ENCODE measurements around the gene MYBPH.
A peak's percentile ranks its signal among the peaks of the same experiment; 100 is the strongest.

Gene MYBPH

DNA sequence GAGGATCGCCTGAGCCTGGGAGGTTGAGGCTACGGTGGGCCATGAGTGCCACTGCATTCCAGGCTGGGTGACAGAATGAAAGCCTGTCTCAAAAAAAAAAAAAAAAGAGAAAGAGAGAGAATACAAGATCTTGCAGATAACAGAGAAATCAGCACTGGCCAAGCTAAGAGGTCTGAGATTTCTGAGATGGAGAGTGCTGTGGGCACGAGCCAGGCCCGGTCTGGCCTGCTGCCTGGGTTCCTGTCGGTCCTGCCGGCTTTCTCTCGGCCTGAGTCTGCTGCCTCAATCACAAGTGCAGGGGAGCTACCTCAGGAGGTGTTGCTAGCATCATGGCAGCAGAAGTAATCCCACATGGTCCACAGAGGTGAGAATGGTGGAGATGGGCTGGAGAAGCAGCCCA, 29.1 kb downstream of the MYBPH start:
- no peak for DNase-seq

DNA sequence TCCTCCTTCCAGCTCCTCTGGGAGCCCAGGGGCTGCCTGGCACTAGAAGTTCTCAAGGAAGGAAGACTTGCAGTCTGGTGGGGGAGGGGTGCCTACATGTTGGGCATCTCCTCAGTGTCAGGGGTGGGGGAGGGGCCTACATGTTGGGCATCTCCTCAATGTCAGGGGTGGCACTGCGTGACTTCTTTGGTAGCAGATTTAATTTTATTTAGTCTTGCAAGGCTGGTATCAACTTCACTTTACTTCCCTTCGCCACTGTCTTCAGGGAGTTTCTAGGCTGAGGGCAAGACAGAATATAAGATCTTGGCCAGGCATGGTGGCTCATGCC, 29.6 kb downstream of the MYBPH start:
- DNase-seq, result no peak

DNA sequence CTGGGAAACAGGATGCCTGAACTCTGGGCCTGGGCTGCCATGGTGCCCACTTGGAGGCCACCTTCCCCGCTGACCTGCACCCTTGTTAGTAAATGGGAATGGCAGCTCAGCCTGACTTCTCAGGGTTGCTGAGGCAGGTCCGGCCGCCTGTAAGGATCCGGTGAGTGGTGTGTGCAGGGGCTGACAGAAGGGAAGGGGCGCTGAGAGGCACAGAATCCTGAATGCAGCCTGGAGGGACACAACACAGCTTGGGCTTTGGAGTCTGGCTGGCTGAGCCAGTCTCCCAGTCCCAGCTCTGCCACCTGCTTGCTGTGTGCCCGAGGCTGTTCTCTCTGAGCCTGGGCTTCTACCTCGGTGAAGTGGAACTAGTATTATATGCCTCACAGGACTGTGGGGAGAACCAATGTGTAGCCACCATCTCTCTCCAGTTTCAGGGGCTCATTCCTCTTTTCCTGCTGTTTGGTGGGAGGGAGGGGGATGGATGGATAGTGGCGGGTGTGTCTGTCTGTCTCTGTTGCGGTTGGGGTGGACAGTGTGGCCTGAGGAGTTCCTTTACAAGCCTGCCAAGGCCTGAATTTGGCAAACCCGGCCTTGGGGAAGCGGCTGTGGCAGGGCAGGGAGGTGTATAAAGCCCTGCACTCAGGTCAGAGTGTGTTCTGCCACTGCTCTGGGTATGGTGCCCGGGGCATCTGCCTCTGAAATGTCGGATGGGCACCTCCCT, 30.1 kb downstream of the MYBPH start:
- DNase-seq, result no peak

DNA sequence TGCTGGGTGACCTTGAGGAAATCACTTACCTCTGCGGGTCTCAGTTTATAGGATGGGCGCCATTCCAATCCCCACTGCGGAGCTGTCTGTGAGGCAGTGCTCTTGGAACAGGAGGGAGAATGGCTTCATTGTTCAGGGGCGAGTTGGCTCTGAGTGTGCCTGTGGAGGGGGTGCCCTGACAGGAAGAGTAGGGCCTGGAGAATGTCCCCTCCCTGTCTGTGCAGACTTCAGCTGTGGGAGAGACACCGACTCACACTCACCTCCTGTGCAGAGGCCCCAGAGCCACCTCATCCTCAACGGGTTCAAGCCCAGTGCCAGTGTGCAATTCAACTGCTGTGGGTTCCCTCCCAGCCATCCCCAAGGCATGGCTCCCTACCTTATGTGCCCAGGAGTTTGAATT, 31.0 kb downstream of the MYBPH start:
- no peak for DNase-seq

DNA sequence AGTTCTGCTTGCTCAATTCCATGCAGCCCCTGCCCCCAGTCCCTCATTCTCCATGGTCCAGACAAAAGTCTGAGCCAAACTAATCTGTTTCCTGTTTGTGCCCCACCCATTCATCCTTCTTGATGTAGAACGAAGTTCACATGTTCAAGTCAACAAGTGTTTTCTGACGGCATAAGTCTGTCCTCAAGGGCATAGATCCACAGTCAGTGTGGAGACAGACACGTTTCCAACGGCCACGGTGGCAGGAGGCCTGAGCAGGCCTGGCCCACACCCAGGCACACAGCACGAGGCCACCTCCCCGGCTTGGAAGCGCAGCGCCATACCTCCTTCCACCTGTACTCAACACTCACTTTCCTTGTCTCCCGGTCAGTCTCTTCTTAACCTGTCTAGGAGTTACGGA, 32.0 kb downstream of the MYBPH start:
- DNase-seq, result no peak

DNA sequence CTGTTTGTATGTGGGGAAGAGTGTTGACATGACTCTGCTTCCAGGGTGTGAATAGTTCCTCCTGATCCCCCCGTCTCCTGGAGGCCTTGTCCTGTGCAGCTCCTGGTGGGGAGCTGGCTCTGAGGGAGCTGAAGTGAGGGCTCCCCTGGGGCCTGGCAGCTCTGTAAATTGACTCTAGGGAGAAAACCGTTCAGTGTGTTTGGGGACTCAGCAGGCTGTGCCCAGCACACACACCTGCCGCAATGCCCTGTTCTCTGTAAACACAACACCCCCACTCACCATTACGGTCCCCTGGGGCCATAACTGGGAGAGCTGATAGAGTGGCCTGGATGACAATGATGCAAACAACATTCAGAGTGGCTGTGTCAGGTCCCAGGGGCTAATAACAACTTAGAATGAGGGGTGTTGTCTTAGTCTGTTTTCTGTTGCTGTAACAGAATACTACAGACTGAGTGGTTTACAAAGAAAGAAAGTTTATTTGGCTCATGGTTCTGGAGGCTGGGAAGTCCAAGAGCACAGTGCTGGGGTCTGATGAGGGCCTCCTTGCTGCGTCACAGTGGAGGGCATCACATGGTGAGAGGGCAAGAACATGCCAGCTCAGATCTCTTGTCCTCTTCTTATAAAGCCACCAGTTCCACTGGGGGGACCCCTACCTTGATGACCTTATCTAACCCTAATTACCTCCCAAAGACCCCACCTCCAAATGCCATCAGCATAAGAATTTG, 32.8 kb downstream of the MYBPH start:
- DNase-seq, result peak; percentile 99

DNA sequence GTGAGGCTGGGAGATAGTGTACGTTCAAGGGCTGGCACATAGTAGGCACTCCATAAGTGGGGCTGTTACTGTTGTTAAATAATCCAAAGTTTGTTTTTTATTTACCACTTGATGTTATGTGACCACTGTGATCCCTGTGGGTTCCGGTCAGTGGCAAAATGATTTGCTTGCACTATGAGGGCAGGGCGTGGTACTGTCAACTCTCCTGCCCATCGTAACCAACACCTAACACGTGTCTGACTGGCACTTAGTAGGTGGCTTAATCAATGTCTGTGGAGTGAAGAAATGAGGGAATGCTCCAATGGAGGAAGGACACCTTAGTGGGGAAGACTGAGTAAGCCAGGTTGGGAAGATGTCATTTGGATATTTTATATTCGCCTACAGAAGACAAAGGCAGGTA, 33.5 kb downstream of the MYBPH start:
- DNase-seq, result no peak

DNA sequence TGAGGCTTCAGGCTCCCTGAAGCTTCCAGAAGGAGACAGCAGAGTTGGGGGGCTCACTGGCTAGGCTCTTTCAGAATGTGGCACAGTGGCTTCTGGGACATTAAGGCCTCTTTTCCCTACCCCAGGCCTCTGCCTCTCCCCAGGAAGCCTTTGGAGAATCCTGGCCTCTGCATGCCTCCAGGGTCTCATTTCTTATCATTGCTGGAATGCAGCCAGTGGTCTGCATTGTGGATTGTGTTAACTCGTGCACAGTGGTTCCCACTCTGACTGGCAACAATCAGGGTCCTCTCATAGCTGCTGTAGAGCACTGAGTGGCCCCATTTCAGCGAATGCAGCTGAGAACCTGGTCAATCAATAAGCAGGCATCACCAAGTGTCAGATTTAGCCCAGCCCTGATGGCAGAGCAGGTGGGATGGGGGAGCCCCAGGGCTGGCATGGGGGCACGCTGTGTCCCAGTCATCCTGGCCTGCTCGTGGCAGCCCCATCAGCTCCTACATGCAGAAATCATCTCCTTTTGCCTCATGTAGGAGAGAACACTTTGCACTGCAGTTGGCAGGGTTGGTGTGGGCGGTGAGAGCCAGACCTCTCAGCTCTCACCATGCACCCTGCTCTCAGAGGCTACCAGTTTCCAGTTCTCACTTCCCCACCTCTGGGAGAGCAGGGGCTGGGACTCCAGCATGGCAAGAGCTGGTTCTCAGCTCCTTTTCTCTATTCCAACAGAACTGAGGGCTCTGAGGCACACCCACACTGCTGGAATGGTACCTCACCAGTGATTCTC, 34.7 kb downstream of the MYBPH start:
- no peak for DNase-seq

DNA sequence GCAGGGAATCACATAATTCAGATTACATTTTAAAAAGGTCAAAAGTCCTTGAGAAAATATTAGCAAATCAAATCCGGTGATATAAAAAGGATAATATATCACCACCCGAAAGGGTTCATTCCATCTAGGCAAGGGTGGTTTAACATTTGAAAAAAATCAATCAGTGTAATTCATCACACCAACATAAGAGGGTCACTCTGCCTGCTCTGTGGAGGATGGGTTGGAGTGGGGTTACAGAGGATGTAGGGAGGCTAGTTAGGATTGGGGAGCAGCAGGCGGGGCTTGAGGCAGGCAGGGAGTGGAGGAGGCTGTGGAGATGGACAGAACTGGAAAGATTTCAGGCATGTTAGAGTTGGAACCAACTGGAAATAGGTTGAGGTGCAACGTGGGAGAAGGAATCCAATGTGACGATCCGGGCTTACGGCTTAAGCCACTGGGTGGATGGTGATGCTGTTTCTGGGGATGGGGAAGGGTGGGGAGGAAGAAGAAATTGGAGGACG, 35.6 kb downstream of the MYBPH start:
- DNase-seq, result no peak

DNA sequence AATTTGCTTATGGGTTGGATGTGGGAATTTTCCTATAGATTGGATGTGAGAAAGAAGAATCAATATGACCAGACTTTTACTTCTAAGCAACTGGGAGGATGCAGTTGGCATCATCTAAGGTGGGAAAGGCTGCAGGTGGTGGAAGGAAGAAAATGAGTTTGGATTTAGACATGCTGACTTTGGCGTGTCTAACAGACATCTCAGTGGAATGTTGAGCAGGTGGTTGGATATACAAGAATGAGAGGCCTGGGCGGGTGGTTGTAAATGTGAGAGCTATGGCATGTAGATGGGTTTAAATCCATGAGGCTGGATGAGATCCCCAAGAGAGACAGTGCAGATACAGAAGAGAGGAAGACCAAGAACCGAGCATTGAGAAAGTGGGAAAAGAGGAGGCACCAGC, 37.6 kb downstream of the MYBPH start:
- DNase-seq, result no peak

DNA sequence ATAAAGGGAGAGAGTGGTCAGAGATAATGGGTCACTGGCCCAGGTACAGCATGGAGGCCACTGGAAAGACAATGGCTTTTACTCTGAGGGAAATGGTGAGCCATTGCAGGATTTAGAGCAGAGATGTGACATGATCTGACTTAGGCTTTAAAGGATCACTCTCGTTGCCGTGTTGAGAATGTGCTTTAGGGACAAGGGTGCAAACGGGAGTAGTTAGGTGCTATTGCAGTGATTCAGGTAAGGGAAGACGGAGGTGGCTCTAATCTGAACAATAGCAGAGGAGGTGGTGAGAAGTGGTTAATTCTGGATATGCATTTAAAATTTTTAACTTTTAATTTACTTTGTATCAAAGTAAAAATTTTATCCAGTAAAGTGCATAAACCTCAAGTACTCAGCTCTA, 38.3 kb downstream of the MYBPH start:
- DNase-seq, result no peak

DNA sequence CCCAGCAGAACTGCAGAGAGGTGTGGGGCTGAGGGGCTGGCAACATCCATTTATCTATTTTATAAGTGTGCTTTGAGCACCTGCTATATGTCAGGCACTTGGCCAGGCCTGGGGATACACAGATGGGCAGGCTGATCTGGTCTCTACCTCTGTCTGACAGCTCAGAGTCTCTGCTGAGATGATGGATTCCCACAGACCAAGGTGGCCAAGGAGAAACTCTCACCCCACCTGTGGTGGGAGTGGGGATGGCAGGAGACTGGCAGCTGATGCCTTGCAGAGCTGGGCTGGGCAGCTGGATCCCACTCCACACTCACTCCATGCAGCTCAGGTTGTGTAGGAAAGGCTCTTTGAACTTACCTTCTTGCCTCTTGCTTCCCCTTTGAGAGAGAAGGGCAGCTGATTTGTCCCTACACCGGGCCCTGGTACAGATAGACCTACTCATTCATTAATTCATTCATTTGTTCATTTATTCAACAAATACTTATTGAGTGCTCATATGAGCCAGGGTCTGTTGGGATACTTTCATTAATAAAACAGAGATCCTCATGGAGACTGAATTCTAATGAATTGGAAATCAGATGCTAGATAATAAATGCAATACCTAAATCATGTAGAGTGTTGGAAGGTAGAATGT, 39.1 kb downstream of the MYBPH start:
- peak; percentile 31 for DNase-seq

DNA sequence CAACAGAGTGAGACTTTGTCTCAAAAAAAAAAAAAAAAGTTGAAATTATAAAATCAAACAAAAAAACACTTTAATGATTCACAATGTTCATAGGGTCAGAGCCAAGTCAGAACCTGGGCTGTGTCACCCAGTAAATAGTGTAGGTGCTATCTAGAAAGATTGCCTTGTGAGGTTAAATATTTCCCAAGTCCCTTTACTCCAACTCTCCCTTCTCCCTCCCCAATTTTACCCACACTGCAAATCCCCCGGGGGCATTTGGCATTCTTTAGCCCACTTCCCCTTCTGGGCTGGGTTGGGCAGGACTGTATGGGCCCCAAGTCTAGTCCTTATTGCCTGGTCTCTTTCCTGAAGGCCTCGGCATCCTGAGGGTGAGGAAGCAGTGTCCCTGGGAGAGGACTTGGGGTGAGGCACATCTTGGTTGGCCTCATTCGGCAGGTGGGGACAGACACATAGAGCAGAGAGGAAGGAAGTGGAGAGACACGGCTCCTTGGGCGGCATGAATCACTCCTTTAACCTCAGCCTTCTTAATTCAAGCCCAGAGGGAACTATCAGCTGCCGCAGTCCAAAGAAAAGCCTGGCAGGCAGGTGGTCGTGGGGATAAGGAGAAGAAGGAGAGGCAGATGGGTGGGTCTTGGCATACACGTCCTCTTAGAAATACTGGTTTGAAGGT, 39.9 kb downstream of the MYBPH start:
- no peak for DNase-seq

DNA sequence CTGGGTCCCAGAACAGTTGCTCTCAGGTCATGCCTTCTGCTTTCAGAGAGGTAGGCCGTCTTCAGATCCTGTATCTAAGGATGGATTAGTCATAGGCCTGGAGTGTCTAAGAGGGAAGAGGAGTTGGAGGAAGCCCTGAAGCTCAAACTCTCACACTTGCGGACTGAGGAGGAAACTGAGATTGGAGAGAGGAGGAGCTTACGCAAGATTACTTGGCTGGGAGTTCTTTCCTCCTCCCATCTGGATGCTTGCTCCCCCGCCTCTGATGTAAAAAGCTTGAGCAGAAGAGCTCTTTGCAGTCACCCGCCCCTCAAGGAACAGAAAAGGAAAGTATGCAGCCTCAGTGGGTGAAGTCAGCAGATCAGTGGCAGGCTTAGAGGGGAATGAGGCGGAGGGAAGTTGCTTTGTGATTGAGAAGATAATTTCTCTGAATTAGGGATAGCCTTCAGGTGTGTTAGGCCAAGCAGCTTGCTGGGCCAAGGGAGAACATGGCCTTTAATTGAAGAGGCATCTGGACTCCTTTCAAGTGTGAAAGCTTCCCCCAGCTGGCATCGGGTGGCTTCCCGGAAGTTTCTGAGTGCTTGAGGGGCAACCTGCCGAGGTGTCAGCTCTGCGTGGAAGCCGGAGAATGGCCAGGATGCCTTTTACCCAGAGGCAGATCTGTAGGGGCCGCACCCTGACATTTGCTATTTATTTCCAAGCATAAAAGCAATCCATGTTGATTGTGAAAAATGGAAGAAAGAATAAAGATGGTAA, 41.5 kb downstream of the MYBPH start:
- DNase-seq, result no peak

DNA sequence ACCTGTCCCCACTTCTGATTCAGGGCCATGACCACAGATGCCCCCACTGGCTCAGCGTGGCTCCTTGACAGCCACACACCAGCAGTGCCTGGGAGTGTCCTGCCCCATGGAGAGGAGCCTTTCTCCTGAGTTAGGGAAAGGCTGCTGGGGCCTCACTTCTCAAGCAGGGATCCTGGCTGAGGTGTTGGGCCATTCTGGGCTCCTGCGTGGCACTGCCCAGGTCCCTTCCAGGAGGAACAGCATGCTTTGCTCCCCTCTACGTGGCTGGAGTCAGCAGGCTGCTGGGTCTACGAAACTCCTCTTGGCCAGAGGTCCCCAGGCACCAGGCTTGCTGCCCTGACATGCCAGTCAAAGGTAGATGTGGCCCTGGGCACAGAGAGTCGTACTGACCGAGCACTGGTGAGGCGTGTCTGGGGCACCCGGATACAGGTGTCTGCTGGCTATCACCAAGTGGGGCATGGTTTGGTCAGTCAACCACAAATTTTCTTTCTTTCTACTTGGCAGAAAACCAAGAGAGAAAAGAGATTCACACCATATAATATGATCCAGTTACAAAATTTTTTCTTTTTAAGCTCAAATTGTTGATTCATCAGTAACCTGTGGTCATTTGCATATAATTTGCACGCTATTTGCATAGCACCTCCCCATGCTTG, 44.0 kb downstream of the MYBPH start:
- DNase-seq, result no peak

DNA sequence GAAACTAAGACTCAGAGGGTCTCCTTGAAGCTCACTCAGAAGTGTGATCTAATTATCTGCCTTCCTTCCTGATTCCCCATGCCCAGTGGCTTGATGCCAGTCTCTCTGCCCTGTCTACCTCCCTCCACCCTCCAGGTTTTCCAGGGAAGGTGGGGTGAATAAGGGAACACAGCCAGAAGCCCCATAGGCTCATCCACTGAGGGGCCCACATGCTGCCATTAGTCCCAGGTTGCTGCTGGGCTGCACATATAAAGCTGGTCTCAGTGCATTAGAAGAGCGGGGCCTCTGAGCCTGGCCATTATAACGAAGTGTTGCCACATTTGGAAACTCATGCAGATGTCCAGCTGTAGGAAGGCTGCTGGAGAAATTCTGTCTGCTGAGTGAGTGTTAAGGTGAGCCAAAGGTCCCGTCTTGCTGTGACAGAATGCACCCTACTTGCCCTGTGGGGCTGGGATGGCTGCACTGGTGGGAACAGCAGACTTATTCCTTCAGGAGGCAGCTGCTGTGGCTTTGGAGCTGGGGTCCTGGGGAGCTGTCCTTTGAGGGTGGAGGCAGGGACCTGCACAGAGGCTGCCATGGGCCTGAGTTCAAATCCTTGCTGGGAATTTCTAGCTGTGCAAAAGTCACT, 45.2 kb downstream of the MYBPH start:
- no peak for DNase-seq

DNA sequence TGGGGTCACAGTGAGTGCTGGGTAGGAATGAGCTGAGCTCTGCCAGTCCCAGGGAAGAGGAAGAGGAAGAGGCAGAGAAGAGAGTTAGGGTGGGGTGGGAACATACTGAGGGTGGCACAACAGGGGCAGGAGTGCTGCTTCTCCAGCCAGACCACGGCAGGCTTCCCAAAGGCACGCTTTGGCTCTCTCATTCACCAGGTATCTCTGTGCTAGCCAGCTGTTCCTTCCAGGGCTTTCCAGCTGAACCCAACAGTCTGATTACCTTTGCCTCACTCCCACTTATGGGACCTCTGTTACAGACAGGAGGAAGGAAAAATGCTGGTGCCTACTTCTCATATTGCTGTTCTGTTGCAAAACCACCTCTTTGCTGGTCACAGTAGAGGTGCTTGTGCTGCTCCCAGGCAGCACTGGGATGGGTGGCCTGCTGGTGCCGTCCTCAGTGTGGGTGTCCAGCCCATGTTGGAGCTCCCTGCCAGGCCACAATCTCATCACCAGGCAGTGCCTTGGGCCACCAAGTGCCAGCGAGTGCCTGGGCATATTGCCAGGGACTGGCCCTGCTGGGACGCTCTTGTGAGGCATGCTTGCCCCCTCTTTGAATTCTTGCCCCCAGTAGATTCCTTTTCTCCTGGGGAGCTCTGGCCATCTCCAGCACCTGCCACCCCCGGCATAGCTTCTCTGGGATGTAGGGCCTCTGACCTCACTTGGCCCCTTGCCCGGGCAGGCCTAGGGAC, 46.0 kb downstream of the MYBPH start:
- no peak for DNase-seq

DNA sequence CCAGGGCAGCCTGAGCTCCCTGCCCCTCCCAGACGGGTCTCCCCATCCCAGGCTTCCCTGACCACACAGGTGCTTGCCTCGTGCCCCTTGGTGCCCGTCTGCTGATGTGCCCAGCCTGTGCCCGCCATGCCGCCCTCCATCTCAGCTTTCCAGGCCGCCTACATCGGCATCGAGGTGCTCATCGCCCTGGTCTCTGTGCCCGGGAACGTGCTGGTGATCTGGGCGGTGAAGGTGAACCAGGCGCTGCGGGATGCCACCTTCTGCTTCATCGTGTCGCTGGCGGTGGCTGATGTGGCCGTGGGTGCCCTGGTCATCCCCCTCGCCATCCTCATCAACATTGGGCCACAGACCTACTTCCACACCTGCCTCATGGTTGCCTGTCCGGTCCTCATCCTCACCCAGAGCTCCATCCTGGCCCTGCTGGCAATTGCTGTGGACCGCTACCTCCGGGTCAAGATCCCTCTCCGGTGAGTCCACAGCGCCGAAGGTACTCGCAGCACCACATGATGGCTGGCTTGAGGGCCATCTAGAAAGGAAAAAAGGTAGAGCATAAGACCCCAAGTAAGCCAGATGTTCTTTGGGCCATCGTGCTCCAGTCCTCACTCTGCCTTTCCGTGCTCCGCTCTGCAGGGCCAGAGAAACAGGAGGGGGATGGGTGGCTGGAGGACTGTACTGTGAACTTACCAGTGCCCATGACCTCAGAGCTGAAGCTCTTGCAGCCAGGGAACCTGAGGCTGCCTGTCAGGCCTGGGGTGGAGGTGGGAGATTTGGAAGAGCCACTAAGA, 46.7 kb downstream of the MYBPH start:
- DNase-seq, result no peak

DNA sequence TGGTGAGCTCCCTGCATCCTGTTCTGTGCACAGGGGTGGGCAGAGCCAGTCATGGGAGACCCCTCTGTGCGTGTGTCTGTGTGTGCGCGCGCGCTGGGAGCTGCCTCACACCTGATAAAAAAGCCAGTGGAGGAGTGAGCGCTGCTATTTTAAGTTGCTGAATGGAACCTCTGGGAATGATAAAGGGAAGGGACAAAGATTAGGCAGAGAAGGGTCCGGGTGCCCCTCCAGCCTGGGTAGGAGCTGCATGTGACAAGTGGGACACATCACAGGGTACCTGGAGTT, 47.3 kb downstream of the MYBPH start:
- no peak for DNase-seq
